HG02763 (cell line): Measurements from ENCODE around the gene GGT6.

Experiments
- ATAC-seq: cut with Tn5 transposase; IDR thresholded peaks from one replicate; pipeline ENCODE4 v1.9.1; 2021; ENCODE audit warnings: mild to moderate bottlenecking, moderate library complexity; ENCODE audit not compliant: unreplicated experiment

The GGT6 gene

GRCh38 chr17:4509401-4509800 is 51.0 kb downstream of the GGT6 start:
- no peak for ATAC-seq

GRCh38 chr17:4508207-4508606 is 52.2 kb downstream of the GGT6 start:
- ATAC-seq = no peak

- ATAC-seq = no peak
These were observed 52.8 kb downstream of the GGT6 start for GRCh38 chr17:4507361-4508111.
